Left cardiac atrium (tissue), 4 donors: ENCODE data around the gene USP47. TPM values are rescaled to one million over a fixed set of nuclear protein-coding genes. Genes with fewer than 3 reads are reported as not detected.

Experiments used
- ATAC-seq, 2 donors: fragments of 200-7000 bp; cut with Tn5 transposase; one replicate each; pipeline ENCODE4 v1.9.1; 2020; ENCODE audit warnings: mild to moderate bottlenecking in 2 of 2, moderate library complexity in 2 of 2
- DNase-seq: peaks from one replicate; pipeline ENCODE4 v3.0.0-alpha.2; 2020
- intact Hi-C, 2 donors: fragments of 100-400 bp; cut with DNase I; formaldehyde crosslinking; loops; one replicate each; pipeline versions ENCODE4 v1.14.1 to v1.15.1; 2022 to 2023
- total RNA-seq, 2 donors: library from RNA; stranded (reverse); fragmentation: NEBNext Ultra II Directional; extraction: Animal tissue kit (Norgen Biotek cat#: 25700); gene quantifications; one replicate each; pipeline ENCODE4 v1.2.1, GENCODE V29; 2021
- donor health status: DM: no; HTN: yes; CAD: no.
- donor health status: DM: no; HTN: yes; CAD: no; lungs with severe emphysema.
- donor health status: DM: yes; HTN: yes; CAD: no.
- donor health status: Dilated cardiomyopathy.

USP47 gene
- total RNA-seq, 2 donors from 2014 or later, result 48.3 to 56.4 TPM

- no peak for ATAC-seq
- intact Hi-C loops, result loop anchor here in 1 of 2 donors (10.0 kb wide), 1 partner anchor 52 kb away; no protein-coding TSS in a partner anchor
- no peak for DNase-seq
Measured at GRCh38 chr11:11972730-11973341, 131.1 kb downstream of the USP47 start.

GRCh38 chr11:11973361-11973800, 131.6 kb downstream of the USP47 start:
- intact Hi-C loops, result loop anchor here in 1 of 2 donors (10.0 kb wide), 1 partner anchor 51 kb away; no protein-coding TSS in a partner anchor
- ATAC-seq (peak; percentile 68 to 87), DNase-seq (peak; percentile 87)

- no peak for DNase-seq
- ATAC-seq, result no peak
Measured at GRCh38 chr11:11973866-11974265, 132.1 kb downstream of the USP47 start.

GRCh38 chr11:11975201-11976092, 133.7 kb downstream of the USP47 start:
- intact Hi-C loops, result loop anchor here in 1 of 2 donors (10.0 kb wide), 1 partner anchor 49 kb away; no protein-coding TSS in a partner anchor
- DNase-seq (no peak), ATAC-seq (no peak)

More at GRCh38 chr11:11973866-11974265, 132.1 kb downstream of the USP47 start:
- intact Hi-C loops, result loop anchor here in 1 of 2 donors (10.0 kb wide), 1 partner anchor 51 kb away; no protein-coding TSS in a partner anchor

- ATAC-seq (peak; percentile 9 to 37), DNase-seq (no peak)
- intact Hi-C loops, result loop anchor here in 1 of 2 donors (10.0 kb wide), 1 partner anchor 48 kb away; no protein-coding TSS in a partner anchor
Measured at GRCh38 chr11:11976481-11977127, 134.8 kb downstream of the USP47 start.

- intact Hi-C loops, result loop anchor here in 1 of 2 donors (10.0 kb wide), 1 partner anchor 47 kb away; no protein-coding TSS in a partner anchor
- DNase-seq (peak; percentile 83), ATAC-seq (peak; percentile 21 to 55)
Measured at GRCh38 chr11:11977206-11977938, 135.6 kb downstream of the USP47 start.

- DNase-seq (no peak), ATAC-seq (no peak)
- intact Hi-C loops, result loop anchor here in 1 of 2 donors (10.0 kb wide), 1 partner anchor 47 kb away; no protein-coding TSS in a partner anchor
Measured at GRCh38 chr11:11978098-11978637, 136.4 kb downstream of the USP47 start.

- ATAC-seq (peak; percentile 68 to 72), DNase-seq (peak; percentile 85)
- intact Hi-C loops, result loop anchor here in 1 of 2 donors (10.0 kb wide), 1 partner anchor 46 kb away; no protein-coding TSS in a partner anchor
Measured at GRCh38 chr11:11978792-11979487, 137.2 kb downstream of the USP47 start.

GRCh38 chr11:11979488-11980117, 137.8 kb downstream of the USP47 start:
- DNase-seq (no peak), ATAC-seq (peak; percentile 54)
- intact Hi-C loops, result loop anchor here in 1 of 2 donors (10.0 kb wide), 1 partner anchor 45 kb away; no protein-coding TSS in a partner anchor

GRCh38 chr11:11980200-11980599, 138.4 kb downstream of the USP47 start:
- intact Hi-C loops, result no loop called here
- no peak for DNase-seq
- ATAC-seq, result no peak

- ATAC-seq, result peak in 1 of 2 donors; percentile 1
Measured at GRCh38 chr11:11980841-11981308, 139.1 kb downstream of the USP47 start.

GRCh38 chr11:11981364-11981763, 139.6 kb downstream of the USP47 start:
- DNase-seq (no peak), ATAC-seq (no peak)
- intact Hi-C loops, result no loop called here

More at GRCh38 chr11:11980841-11981308, 139.1 kb downstream of the USP47 start:
- intact Hi-C loops, result no loop called here
- DNase-seq, result no peak

GRCh38 chr11:11981840-11982239, 140.1 kb downstream of the USP47 start:
- intact Hi-C loops, result no loop called here
- ATAC-seq (no peak), DNase-seq (no peak)

- ATAC-seq (no peak), DNase-seq (no peak)
- intact Hi-C loops, result no loop called here
Measured at GRCh38 chr11:11982461-11982860, 140.7 kb downstream of the USP47 start.

GRCh38 chr11:11982975-11983374, 141.2 kb downstream of the USP47 start:
- intact Hi-C loops, result no loop called here
- ATAC-seq (no peak), DNase-seq (no peak)

GRCh38 chr11:11983427-11983826, 141.7 kb downstream of the USP47 start:
- ATAC-seq (no peak), DNase-seq (no peak)
- intact Hi-C loops, result no loop called here

- ATAC-seq, result no peak
- DNase-seq, result no peak
- intact Hi-C loops, result no loop called here
Measured at GRCh38 chr11:11984563-11984962, 142.8 kb downstream of the USP47 start.
